GM18505 (cell line): ENCODE data around the gene SLIT3.

ENCODE experiments used
- ATAC-seq: cut with Tn5 transposase; IDR thresholded peaks from one replicate; pipeline ENCODE4 v1.9.1; 2021; ENCODE audit not compliant: unreplicated experiment
- POLR2A ChIP-seq: IDR thresholded peaks from 4 replicates; pipeline ENCODE4 v1.6.1; 2011; ENCODE audit warnings: borderline replicate concordance; ENCODE audit not compliant: insufficient read depth, insufficient read length; ENCODE audit errors: extremely low read depth

SLIT3 gene

GRCh38 chr5:168867241-168867640, 433.7 kb downstream of the SLIT3 start:
- ATAC-seq: no peak
- TF ChIP-seq POLR2A: no peak

GRCh38 chr5:168865968-168866367, 435.0 kb downstream of the SLIT3 start:
- ATAC-seq: no peak
- TF ChIP-seq POLR2A: no peak

GRCh38 chr5:168863021-168863420, 437.9 kb downstream of the SLIT3 start:
- no peak for TF ChIP-seq POLR2A
- no peak for ATAC-seq

GRCh38 chr5:168860503-168860902, 440.4 kb downstream of the SLIT3 start:
- TF ChIP-seq POLR2A: no peak
- ATAC-seq: no peak

- no peak for ATAC-seq
- no peak for TF ChIP-seq POLR2A
These were observed 440.9 kb downstream of the SLIT3 start for GRCh38 chr5:168860081-168860480.

- no peak for TF ChIP-seq POLR2A
- ATAC-seq: no peak
These were observed 441.5 kb downstream of the SLIT3 start for GRCh38 chr5:168859471-168859870.

GRCh38 chr5:168858994-168859393, 441.9 kb downstream of the SLIT3 start:
- no peak for ATAC-seq
- no peak for TF ChIP-seq POLR2A

GRCh38 chr5:168858371-168858770, 442.6 kb downstream of the SLIT3 start:
- ATAC-seq: no peak
- TF ChIP-seq POLR2A: no peak

GRCh38 chr5:168853972-168854371, 447.0 kb downstream of the SLIT3 start:
- no peak for ATAC-seq
- TF ChIP-seq POLR2A: no peak

- TF ChIP-seq POLR2A: no peak
- no peak for ATAC-seq
These were observed 448.6 kb downstream of the SLIT3 start for GRCh38 chr5:168852329-168852728.

GRCh38 chr5:168851902-168852321, 449.0 kb downstream of the SLIT3 start:
- no peak for ATAC-seq
- TF ChIP-seq POLR2A: no peak

GRCh38 chr5:168850683-168851082, 450.3 kb downstream of the SLIT3 start:
- TF ChIP-seq POLR2A: no peak
- ATAC-seq: no peak

GRCh38 chr5:168848569-168848968, 452.4 kb downstream of the SLIT3 start:
- ATAC-seq: no peak
- TF ChIP-seq POLR2A: no peak

GRCh38 chr5:168847511-168848073, 453.3 kb downstream of the SLIT3 start:
- ATAC-seq: no peak
- TF ChIP-seq POLR2A: no peak

GRCh38 chr5:168844922-168845296, 456.0 kb downstream of the SLIT3 start:
- TF ChIP-seq POLR2A: no peak
- no peak for ATAC-seq
